AG09319 (cell line): ENCODE results near the gene KRTAP10-12.
"Not testable (repeated sequence)": the region's sequence is repeated elsewhere in the genome, so short reads cannot be mapped to it uniquely, and the experiment has no call there.

Source experiments
- DNase-seq: peaks from one replicate; pipeline ENCODE4 v3.0.0-alpha.2; 2010; ENCODE audit warnings: low read depth; ENCODE audit errors: extremely low read depth
- TF ChIP-seq, protein P1 (sequence below): IDR thresholded peaks from 2 replicates; pipeline ENCODE4 v1.5.1; 2011; ENCODE audit warnings: low read depth, mild to moderate bottlenecking, inconsistent platforms, low read length, moderate library complexity

The KRTAP10-12 gene, protein sequence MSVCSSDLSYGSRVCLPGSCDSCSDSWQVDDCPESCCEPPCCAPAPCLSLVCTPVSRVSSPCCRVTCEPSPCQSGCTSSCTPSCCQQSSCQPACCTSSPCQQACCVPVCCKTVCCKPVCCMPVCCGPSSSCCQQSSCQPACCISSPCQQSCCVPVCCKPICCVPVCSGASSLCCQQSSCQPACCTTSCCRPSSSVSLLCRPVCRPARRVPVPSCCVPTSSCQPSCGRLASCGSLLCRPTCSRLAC

DNA sequence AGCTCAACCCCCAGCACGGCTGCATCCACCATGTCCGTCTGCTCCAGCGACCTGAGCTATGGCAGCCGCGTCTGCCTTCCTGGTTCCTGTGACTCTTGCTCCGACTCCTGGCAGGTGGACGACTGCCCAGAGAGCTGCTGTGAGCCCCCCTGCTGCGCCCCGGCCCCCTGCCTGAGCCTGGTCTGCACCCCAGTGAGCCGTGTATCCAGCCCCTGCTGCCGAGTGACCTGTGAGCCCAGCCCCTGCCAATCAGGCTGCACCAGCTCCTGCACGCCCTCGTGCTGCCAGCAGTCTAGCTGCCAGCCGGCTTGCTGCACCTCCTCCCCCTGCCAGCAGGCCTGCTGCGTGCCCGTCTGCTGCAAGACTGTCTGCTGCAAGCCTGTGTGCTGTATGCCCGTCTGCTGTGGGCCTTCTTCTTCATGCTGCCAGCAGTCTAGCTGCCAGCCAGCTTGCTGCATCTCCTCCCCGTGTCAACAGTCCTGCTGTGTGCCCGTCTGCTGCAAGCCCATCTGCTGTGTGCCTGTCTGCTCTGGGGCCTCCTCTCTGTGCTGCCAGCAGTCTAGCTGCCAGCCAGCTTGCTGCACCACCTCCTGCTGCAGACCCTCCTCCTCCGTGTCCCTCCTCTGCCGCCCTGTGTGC is at the start of gene KRTAP10-12:
Gene KRTAP10-12 (plus strand): TSS at position 1 of the 639 bp plus-strand sequence. CDS start 30 bp downstream, at position 31.
- not testable (repeated sequence) for DNase-seq

DNA sequence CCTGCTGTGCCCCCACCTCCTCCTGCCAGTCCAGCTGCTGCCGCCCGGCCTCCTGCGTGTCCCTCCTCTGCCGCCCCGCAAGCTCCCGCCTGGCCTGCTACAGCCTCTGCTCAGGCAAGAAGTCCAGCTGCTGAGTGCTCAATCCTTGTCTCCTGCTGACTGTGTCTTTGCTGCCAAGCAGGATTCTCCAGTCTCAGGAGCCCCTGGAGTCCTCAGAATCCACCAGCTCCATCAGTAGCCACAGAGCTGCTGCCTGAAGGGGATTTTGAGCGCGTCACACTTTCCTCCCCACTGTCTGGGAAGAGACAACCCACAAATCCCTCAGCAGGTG is 49.8 kb upstream of the KRTAP10-12 start:
- TF ChIP-seq, protein P1, sequence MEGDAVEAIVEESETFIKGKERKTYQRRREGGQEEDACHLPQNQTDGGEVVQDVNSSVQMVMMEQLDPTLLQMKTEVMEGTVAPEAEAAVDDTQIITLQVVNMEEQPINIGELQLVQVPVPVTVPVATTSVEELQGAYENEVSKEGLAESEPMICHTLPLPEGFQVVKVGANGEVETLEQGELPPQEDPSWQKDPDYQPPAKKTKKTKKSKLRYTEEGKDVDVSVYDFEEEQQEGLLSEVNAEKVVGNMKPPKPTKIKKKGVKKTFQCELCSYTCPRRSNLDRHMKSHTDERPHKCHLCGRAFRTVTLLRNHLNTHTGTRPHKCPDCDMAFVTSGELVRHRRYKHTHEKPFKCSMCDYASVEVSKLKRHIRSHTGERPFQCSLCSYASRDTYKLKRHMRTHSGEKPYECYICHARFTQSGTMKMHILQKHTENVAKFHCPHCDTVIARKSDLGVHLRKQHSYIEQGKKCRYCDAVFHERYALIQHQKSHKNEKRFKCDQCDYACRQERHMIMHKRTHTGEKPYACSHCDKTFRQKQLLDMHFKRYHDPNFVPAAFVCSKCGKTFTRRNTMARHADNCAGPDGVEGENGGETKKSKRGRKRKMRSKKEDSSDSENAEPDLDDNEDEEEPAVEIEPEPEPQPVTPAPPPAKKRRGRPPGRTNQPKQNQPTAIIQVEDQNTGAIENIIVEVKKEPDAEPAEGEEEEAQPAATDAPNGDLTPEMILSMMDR, result no peak
- DNase-seq, result no peak

DNA sequence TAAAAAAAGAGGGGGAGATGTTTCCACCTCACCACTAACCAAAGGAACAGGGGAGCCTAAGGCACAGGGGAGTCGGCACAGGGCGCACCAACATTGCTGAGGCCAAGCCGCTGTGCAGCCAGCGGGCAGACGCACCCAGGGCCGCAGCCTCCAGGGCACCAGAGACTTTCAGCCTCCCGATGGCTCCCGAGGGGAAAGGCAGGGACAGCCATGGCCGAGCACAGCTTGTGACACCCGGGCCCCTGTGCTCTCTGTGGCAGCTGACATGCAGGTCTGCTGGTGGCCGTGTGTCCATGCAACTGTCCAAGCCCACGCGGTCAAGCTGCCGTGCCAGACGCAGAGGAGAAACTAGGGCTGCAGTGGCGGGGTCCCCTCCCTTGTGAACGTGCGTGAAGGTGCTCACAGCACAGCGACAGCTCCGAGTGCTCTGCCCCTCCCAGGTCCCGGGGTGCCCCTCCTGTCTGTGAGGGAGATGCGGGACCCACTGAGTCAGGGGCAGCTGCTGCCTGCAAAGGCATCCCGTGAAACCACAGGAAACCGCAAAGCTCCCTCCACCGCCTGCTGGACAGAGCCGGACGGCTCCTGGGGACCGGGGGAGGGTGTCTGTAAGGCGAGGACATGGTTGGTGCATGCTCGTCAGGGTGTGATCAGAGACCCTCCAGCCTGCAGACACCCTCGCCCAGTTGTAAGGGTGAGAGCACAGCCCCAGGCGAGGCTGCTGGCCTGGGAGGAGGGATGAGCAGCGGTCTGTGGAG is 48.2 kb upstream of the KRTAP10-12 start:
- TF ChIP-seq, protein P1, result no peak

DNA sequence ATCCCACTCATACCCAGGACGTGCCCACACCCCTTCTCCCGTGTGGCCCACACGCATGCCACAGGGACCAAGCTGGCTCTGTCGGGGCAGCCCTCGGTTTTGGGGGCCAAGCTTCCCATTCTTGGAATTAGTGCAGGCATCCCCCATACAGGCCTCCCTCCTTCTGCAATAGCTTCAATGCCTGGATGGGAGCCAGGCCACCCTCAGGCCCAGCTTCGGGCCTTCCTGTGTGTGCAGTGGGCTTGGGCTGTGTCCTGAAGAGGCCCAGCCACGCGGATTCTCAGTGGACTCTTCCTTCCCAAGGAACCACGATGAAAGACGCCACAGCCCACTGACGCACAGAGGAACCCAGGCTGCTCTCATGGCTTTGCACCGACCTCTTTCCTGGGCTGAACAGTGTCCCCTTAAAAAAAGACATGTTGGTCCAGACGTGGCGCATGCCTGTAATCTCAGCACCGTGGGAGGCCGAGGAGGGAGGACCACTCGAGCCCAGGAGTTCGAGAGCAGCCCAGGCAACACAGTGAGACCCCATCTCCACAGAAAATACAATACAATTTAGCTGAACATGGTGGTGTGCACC is 47.4 kb upstream of the KRTAP10-12 start:
- DNase-seq, result no peak
- TF ChIP-seq, protein P1, result no peak

More for the DNA sequence above, 48.2 kb upstream of the KRTAP10-12 start:
- DNase-seq, result no peak

DNA sequence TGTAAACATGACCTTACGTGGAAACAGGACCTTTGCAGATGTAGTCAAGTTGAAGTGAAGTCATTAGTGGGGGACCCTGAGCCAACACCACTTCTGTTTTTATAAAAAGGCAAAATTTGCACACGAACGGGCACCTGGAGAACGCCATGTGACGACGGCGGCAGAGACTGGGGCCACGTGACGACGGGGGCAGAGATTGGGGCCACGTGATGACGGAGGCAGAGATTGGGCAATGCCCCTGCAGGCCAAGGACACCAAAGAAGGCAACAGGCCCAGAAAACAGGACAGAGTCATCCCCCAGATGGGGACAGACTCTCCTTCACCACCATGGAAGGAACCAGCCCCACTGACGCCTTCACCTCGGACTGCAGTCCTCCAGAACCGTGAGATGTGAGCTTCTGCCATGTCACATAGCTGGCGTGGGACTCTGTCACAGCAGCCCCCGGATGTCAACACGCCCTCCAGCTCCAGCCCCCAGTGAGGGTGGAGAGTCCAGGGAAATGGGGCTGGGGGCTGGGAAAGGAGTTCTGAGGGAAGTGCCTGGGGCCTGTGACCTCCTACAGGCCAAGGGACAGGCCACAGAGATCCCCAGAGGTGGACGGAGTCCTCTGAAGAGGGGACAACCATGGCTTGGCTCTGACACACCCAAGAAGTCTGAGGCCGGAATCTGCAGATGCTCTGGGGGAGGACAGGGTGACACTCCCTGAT is 46.6 kb upstream of the KRTAP10-12 start:
- no peak for DNase-seq
- TF ChIP-seq, protein P1, result no peak

DNA sequence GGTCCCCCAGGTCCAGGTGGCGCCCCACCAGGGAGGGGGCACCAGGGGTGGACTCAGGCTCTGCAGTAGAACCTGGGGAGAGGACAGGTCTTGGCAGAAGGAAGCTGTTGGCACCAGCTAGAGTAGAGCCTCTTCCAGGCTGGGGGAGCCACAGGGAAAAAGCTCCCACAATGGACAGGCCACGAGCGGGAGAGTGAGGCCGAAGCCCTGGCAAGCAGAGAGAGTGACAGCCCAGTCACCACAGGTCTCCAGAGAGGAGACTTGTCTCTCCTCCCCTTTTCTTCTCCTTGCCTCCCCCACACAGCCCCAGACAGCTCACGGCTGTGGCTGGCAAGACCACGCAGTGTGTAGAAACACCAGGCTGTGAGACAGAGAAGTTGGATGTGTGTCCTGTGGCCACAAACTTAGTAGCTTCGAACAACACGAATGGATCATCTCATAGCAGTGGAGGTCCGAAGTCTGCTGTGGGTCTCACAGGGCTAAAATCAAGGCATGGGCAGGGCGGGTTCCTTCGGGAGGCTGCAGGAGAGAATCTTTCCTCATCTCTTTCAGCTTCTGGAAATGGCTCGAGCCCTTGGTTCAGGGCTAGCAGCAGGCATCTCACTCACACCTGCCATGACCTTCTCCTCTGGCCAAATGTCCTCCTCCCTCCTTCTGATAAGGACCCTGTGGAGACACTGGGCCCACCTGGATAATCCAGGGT is 45.8 kb upstream of the KRTAP10-12 start:
- TF ChIP-seq, protein P1, result no peak

DNA sequence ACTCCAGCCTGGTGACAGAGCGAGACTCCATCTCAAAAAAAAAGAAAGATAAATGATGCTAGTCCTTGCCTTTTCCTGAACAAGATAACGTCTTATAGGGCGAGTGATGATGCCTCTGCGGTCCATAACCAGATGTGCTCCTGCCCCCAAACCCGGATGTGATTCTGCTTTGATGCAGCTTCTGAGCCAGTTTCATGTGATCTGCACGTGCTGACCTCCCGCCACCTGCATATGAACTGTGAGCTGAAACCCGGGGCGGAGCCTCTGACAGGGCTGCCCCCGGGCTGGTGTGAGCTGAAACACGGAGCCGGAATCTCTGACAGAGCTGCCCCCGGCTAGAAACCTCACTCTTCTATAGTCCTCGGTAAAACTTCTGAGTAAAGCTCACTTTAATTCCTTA is 43.8 kb upstream of the KRTAP10-12 start:
- TF ChIP-seq, protein P1, result no peak

More for the DNA sequence above, 45.8 kb upstream of the KRTAP10-12 start:
- DNase-seq, result no peak

More for the DNA sequence above, 43.8 kb upstream of the KRTAP10-12 start:
- DNase-seq, result no peak
